ENCODE measurements around the gene ITGA2. TPM values are rescaled to one million over a fixed set of nuclear protein-coding genes. Genes with fewer than 3 reads are reported as not detected.

Gene ITGA2
- polyA plus RNA-seq, 1 donor from 2014 or later, result 0.20 TPM

DNA sequence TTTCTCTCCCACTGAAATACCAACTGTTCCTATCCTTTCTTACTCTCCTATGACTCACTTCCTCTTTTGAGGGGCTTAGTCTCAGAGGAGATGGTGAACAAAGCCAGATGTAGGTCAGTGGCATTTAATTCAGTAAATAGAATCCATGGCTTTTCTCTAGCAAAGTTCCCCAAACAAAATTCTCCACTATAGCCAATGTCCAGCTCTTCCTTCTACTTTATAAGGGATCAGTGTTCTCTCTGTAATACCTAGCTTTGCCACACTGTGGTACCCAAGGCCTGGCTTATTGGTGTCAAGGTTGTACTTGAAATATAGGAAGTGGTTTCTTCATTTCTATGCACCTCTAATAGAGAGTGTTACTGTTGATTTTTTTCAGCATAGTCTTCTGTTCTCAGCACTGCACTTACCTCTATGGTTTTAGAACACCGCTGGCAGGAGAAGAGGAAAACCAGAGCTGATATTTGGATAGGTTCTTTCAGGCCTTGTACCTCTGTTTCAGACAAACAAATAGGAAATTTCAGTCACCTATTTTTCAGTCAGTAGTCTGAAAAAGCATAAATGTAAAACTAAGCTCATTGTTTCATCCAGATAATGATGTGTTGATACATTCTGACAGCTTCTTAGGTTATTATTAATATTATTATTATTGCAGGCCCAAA lies 40.6 kb upstream of the ITGA2 start:
- Histone ChIP-seq H3K9ac (ENCODE audit: low read length) (no peak overlapping the region), H3K36me3 (ENCODE audit: insufficient read depth, low read length) (no peaks in the 10 kb centered on the region), H3K9me3 (ENCODE audit: low read length) (no peaks in the 10 kb centered on the region), H2AFZ (ENCODE audit: low read depth, low read length) (no peak overlapping the region), H3K27me3 (ENCODE audit: insufficient read depth, low read depth, low read length) (no peaks in the 10 kb centered on the region), H3K4me2 (ENCODE audit: low read length) (no peak overlapping the region), H3K9me2 (ENCODE audit: insufficient read depth, low read length) (no peaks in the 10 kb centered on the region), H3K4me3 (ENCODE audit: low read length) (no peak overlapping the region), H3F3A (ENCODE audit: insufficient read depth, low read length, poor library complexity, severe bottlenecking) (no peaks in the 10 kb centered on the region), H3K27ac (ENCODE audit: low read length) (no peak overlapping the region), H3K79me2 (replicated peaks; ENCODE audit: insufficient read depth, low read length) (no peaks in the 10 kb centered on the region), H4K20me1 (ENCODE audit: insufficient read depth) (no peaks in the 10 kb centered on the region)
- no peak for TF ChIP-seq MXI1 (conservative IDR thresholded peaks at IDR 0.05; ENCODE audit: poor library complexity, severe bottlenecking)
- TF ChIP-seq EZH2 (IDR thresholded peaks at IDR 0.05; ENCODE audit: borderline replicate concordance, insufficient read depth, low read length, poor library complexity, severe bottlenecking), result no peak
- no peak for TF ChIP-seq POLR2AphosphoS5 (IDR thresholded peaks at IDR 0.05)
- no peak for TF ChIP-seq TAF1 (IDR thresholded peaks at IDR 0.05; ENCODE audit: low read depth)
- TF ChIP-seq RAD21 (conservative IDR thresholded peaks at IDR 0.05), result peak; percentile 95
- TF ChIP-seq, protein P1, sequence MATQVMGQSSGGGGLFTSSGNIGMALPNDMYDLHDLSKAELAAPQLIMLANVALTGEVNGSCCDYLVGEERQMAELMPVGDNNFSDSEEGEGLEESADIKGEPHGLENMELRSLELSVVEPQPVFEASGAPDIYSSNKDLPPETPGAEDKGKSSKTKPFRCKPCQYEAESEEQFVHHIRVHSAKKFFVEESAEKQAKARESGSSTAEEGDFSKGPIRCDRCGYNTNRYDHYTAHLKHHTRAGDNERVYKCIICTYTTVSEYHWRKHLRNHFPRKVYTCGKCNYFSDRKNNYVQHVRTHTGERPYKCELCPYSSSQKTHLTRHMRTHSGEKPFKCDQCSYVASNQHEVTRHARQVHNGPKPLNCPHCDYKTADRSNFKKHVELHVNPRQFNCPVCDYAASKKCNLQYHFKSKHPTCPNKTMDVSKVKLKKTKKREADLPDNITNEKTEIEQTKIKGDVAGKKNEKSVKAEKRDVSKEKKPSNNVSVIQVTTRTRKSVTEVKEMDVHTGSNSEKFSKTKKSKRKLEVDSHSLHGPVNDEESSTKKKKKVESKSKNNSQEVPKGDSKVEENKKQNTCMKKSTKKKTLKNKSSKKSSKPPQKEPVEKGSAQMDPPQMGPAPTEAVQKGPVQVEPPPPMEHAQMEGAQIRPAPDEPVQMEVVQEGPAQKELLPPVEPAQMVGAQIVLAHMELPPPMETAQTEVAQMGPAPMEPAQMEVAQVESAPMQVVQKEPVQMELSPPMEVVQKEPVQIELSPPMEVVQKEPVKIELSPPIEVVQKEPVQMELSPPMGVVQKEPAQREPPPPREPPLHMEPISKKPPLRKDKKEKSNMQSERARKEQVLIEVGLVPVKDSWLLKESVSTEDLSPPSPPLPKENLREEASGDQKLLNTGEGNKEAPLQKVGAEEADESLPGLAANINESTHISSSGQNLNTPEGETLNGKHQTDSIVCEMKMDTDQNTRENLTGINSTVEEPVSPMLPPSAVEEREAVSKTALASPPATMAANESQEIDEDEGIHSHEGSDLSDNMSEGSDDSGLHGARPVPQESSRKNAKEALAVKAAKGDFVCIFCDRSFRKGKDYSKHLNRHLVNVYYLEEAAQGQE (IDR thresholded peaks at IDR 0.05; ENCODE audit: borderline replicate concordance), result no peak
- TF ChIP-seq, protein P2, sequence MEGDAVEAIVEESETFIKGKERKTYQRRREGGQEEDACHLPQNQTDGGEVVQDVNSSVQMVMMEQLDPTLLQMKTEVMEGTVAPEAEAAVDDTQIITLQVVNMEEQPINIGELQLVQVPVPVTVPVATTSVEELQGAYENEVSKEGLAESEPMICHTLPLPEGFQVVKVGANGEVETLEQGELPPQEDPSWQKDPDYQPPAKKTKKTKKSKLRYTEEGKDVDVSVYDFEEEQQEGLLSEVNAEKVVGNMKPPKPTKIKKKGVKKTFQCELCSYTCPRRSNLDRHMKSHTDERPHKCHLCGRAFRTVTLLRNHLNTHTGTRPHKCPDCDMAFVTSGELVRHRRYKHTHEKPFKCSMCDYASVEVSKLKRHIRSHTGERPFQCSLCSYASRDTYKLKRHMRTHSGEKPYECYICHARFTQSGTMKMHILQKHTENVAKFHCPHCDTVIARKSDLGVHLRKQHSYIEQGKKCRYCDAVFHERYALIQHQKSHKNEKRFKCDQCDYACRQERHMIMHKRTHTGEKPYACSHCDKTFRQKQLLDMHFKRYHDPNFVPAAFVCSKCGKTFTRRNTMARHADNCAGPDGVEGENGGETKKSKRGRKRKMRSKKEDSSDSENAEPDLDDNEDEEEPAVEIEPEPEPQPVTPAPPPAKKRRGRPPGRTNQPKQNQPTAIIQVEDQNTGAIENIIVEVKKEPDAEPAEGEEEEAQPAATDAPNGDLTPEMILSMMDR (IDR thresholded peaks at IDR 0.05; ENCODE audit: poor library complexity, severe bottlenecking), result peak; percentile 92
- TF ChIP-seq EP300 (conservative IDR thresholded peaks at IDR 0.05; ENCODE audit: poor library complexity, severe bottlenecking), result no peak
- TF ChIP-seq SMC3 (conservative IDR thresholded peaks at IDR 0.05; ENCODE audit: poor library complexity), result peak; percentile 92

GRCh38 chr5:52950686-52951085 lies 38.5 kb upstream of the ITGA2 start:
- H3K4me2 ChIP-seq (ENCODE audit: low read length), result no peak overlapping the region
- no peaks in the 10 kb centered on the region for H4K20me1 ChIP-seq (ENCODE audit: insufficient read depth)
- no peak for TF ChIP-seq EP300 (conservative IDR thresholded peaks at IDR 0.05; ENCODE audit: poor library complexity, severe bottlenecking)
- no peak for TF ChIP-seq SMC3 (conservative IDR thresholded peaks at IDR 0.05; ENCODE audit: poor library complexity)
- TF ChIP-seq EZH2 (IDR thresholded peaks at IDR 0.05; ENCODE audit: borderline replicate concordance, insufficient read depth, low read length, poor library complexity, severe bottlenecking), result no peak
- TF ChIP-seq, protein P1 (IDR thresholded peaks at IDR 0.05; ENCODE audit: borderline replicate concordance), result no peak
- no peak for TF ChIP-seq MXI1 (conservative IDR thresholded peaks at IDR 0.05; ENCODE audit: poor library complexity, severe bottlenecking)
- TF ChIP-seq POLR2AphosphoS5 (IDR thresholded peaks at IDR 0.05), result no peak
- TF ChIP-seq TAF1 (IDR thresholded peaks at IDR 0.05; ENCODE audit: low read depth), result no peak
- no peak for TF ChIP-seq RAD21 (conservative IDR thresholded peaks at IDR 0.05)
- TF ChIP-seq, protein P2 (IDR thresholded peaks at IDR 0.05; ENCODE audit: poor library complexity, severe bottlenecking), result no peak
- no peaks in the 10 kb centered on the region for H3F3A ChIP-seq (ENCODE audit: insufficient read depth, low read length, poor library complexity, severe bottlenecking)
- H3K79me2 ChIP-seq (replicated peaks; ENCODE audit: insufficient read depth, low read length), result no peaks in the 10 kb centered on the region
- H3K27ac ChIP-seq (ENCODE audit: low read length), result no peak overlapping the region
- no peaks in the 10 kb centered on the region for H3K9me3 ChIP-seq (ENCODE audit: low read length)
- H2AFZ ChIP-seq (ENCODE audit: low read depth, low read length), result no peak overlapping the region
- no peak overlapping the region for H3K9ac ChIP-seq (ENCODE audit: low read length)
- H3K27me3 ChIP-seq (ENCODE audit: insufficient read depth, low read depth, low read length), result no peaks in the 10 kb centered on the region
- no peaks in the 10 kb centered on the region for H3K9me2 ChIP-seq (ENCODE audit: insufficient read depth, low read length)
- H3K4me3 ChIP-seq (ENCODE audit: low read length), result no peak overlapping the region
- no peaks in the 10 kb centered on the region for H3K36me3 ChIP-seq (ENCODE audit: insufficient read depth, low read length)
